LNCaP clone FGC (cell line): Measurements from ENCODE around the gene ATP2B2.

ENCODE experiments used
- DNase-seq: peaks from one replicate; pipeline ENCODE4 v3.0.0-alpha.2; 2011; ENCODE audit warnings: low read depth
- H3K4me3 ChIP-seq: 2 replicates; pipeline ENCODE4 v1.5.1; 2011; ENCODE audit warnings: mild to moderate bottlenecking, low read depth, low read length, control low read depth
- TF ChIP-seq, protein P1 (sequence below): IDR thresholded peaks from 2 replicates; pipeline ENCODE4 v1.5.1; 2012; ENCODE audit warnings: mild to moderate bottlenecking; ENCODE audit not compliant: control insufficient read depth, insufficient read depth; ENCODE audit errors: extremely low read depth

ATP2B2 gene

DNA sequence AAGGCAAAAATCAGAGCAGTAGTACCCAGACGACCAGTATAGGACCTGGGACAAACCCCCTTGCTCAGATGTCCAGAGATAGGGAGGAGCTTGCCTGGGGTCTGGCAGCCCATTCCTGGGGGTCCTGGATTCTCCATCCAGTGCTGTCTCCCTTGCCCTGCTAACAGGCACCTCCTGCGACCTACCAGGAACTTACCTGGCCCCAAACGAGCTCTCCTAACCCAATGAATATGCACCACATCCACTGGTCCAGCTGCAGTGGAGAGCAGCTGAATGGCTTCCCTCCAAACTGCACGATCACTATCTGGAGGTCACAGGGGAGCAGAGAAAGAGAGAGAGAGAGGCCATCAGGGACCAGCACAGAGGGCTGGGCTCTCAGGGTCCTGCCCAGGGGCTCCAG, 165.3 kb downstream of the ATP2B2 start:
- no peak overlapping the region for H3K4me3 ChIP-seq
- no peak for DNase-seq
- TF ChIP-seq, protein P1, sequence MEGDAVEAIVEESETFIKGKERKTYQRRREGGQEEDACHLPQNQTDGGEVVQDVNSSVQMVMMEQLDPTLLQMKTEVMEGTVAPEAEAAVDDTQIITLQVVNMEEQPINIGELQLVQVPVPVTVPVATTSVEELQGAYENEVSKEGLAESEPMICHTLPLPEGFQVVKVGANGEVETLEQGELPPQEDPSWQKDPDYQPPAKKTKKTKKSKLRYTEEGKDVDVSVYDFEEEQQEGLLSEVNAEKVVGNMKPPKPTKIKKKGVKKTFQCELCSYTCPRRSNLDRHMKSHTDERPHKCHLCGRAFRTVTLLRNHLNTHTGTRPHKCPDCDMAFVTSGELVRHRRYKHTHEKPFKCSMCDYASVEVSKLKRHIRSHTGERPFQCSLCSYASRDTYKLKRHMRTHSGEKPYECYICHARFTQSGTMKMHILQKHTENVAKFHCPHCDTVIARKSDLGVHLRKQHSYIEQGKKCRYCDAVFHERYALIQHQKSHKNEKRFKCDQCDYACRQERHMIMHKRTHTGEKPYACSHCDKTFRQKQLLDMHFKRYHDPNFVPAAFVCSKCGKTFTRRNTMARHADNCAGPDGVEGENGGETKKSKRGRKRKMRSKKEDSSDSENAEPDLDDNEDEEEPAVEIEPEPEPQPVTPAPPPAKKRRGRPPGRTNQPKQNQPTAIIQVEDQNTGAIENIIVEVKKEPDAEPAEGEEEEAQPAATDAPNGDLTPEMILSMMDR: no peak

DNA sequence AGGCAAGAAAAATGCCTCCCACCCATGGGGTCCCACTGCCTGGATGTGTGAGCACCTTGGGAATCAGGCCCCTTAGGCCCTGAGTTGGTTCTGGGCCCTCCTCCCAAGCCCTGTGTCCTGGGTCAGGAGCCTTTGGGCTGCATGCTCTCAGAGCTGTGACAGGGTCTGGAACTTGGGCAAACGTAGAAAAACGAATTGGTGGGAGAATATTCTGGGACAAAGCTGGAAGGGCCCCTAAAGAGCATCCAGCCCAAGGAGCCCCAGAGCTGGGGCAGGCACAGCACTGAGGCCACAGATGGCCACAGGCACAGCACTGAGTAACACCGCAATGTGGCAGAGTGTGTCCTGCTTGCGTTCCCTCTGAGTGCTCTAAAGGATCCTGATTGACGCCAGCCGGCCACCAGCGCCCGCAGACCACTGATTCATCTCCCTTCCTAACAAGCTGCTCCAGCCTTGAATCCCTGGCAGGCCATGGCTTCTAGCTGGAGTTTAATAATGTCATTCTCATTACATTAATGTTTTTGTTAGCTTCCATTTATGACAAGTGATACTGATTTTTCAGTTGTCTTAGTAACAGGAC, 165.9 kb downstream of the ATP2B2 start:
- TF ChIP-seq, protein P1: no peak
- no peak overlapping the region for H3K4me3 ChIP-seq
- DNase-seq: no peak

DNA sequence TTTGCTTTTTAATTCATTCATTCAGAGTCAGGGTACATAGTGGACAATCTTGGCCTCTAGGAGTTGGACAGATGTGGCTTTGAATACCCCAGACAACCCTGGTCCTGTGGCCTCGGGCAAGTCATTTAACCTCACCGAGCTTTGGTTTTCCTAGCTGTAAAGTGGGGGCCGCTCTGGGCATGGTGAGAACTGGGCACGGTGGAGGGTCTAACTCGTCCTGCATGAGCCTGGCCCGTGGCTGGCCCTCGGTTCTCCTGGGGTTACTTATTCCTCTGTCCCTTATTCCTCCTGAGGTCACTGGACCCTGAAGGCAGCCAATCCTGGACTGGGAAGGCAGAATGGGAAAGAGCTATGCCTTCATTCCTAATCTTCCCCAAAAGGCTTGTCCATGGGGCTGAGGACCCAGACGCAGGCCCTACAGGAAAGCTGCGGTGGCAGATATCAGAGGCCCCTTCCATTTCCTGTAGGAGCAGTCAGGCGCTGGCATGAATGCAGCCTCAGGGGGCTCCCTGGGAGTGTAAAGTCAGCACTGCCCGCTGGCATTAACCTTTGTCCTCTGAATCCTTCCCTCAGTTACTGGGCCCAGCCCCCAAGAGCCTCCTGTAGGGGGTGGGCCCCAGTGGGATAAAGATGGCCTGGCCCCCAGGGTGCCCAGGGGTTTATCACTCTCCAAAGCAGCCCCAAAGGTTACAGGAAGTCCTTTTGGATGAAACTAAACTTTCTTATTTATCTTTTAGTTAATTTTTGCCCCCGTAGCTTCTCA, 166.6 kb downstream of the ATP2B2 start:
- no peak overlapping the region for H3K4me3 ChIP-seq
- TF ChIP-seq, protein P1: no peak
- DNase-seq: no peak

DNA sequence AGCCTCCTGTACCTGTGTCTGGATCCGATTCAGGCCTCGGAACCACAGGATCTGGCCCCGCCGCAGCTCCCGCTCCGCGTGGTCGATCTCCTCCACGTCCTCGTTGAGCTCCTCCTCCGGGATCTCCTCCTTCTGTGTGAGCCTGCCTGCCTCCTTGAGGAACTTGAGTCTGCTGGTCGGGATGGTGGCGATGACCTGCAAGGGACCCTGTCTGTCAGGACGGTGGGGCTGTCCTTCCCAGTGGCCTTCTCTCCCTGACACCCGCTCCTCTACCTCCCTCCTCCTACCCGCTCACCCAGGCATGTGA, 167.3 kb downstream of the ATP2B2 start:
- TF ChIP-seq, protein P1: no peak
- H3K4me3 ChIP-seq: no peak overlapping the region
- no peak for DNase-seq

DNA sequence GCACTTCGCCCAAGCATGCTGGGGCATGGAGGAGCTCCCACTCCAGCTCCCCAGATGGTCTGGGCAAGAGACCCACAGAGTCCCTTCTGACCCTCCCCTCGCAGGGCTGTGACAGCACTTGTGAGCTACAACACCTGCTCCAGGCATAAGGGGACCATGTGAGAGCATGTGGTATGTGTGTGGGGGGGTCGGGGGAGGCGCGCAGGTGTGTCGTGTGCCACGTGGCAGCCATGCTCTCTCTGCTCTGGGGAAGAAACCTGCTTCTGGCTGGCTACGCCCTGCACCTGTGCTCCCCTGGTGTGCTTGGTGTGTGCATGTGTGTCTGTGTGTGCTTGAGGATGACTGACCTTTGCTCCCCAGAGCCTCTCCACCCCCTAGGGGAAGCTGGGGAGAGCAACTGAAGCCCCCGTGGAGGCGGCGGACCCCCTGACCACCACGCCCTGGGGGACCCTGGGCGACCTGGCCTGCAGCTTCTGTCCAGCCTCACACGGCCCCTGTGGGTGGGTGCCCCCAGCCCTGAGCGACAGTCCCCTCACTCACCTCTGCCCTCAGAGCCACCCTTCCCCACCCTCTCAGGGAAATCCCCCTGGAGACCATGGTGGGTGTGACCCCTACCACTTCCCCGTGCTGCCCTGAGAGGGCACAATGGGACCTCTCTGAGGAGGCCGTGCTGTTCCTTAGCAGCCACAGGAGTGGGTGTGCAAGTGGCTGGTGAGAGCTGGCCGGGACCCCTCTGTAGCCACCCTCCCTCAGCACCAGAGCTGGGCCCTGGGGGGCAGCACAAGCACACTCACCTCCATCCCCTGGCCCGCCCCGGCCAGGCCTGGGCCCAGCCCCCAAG, 167.8 kb downstream of the ATP2B2 start:
- no peak overlapping the region for H3K4me3 ChIP-seq
- TF ChIP-seq, protein P1: no peak
- DNase-seq: no peak

DNA sequence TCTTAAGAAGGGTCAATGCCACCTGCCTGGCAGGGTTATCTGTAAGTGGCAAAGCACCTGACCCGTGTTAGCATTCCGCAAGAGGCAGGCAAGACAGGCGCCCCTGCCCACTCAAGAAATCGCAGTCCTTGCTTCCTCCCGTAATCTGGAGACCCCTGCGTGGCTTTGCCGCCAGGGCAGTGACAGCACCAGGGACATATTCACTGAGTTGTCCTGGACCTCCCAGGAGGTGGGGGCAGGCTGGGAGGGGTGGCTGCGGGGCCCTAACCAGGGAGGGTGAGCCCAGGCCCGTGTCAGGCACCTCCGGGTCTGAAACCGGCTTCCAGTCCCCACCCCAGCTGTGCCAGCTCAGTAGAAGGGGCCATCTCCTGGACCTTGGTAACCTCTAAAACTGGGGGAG, 168.6 kb downstream of the ATP2B2 start:
- TF ChIP-seq, protein P1: no peak
- H3K4me3 ChIP-seq: no peak overlapping the region
- no peak for DNase-seq
